IMR-90 (cell line): Measurements from ENCODE around the gene NFKBIA. TPM values are rescaled to one million over a fixed set of nuclear protein-coding genes. Genes with fewer than 3 reads are reported as not detected.

Experiments
- ATAC-seq: fragments of 200-7000 bp; cut with Tn5 transposase; 2 replicates; pipeline ENCODE4 v1.9.1; 2020; ENCODE audit warnings: low read depth, mild to moderate bottlenecking, moderate library complexity
- BruUV-seq: library from RNA; stranded (reverse); fragments of 400-500 nt; replicated peaks from 2 replicates; lab custom pipeline; 2021; lab: Mats Ljungman, UMichigan
- CTCF ChIA-PET: fragments of 300-600 bp; formaldehyde crosslinking; extraction: SDS; loops from one replicate; lab custom pipeline; 2021; ENCODE audit warnings: antibody characterized with exemption; lab: Yijun Ruan, JAX
- POLR2A ChIA-PET: fragments of 300-600 bp; sonication (Branson Sonifier 250); formaldehyde crosslinking; loops from one replicate; lab custom pipeline; 2022; ENCODE audit warnings: antibody characterized with exemption; ENCODE audit not compliant: unreplicated experiment; lab: Charles Lee
- DNase-seq: peaks from one replicate; pipeline ENCODE4 v3.0.0; 2013
- H2AFZ ChIP-seq: replicated peaks from 2 replicates; pipeline ENCODE3; 2013; ENCODE audit warnings: low read length, mild to moderate bottlenecking; ENCODE audit not compliant: poor library complexity
- H2AK5ac ChIP-seq: 2 replicates; pipeline ENCODE4 v1.6.1; 2013; ENCODE audit warnings: low read depth, low read length, inconsistent platforms
- H2AK9ac ChIP-seq: replicated peaks from 2 replicates; pipeline ENCODE3; 2013; ENCODE audit warnings: mild to moderate bottlenecking, low read depth, low read length, moderate library complexity; ENCODE audit not compliant: poor library complexity
- H2BK120ac ChIP-seq: 2 replicates; pipeline ENCODE4 v1.6.1; 2013; ENCODE audit warnings: low read depth, low read length, inconsistent platforms
- H2BK15ac ChIP-seq: 3 replicates; pipeline ENCODE4 v1.6.1; 2013; ENCODE audit warnings: low read depth, low read length, inconsistent platforms
- H2BK20ac ChIP-seq: 2 replicates; pipeline ENCODE4 v1.6.1; 2013; ENCODE audit warnings: low read depth, mild to moderate bottlenecking, inconsistent platforms, low read length, moderate library complexity
- H2BK5ac ChIP-seq: 2 replicates; pipeline ENCODE4 v1.6.1; 2013; ENCODE audit warnings: mild to moderate bottlenecking, low read depth, low read length, inconsistent platforms; ENCODE audit not compliant: poor library complexity, severe bottlenecking
- H3K14ac ChIP-seq: replicated peaks from 2 replicates; pipeline ENCODE4 v1.6.1; 2013; ENCODE audit warnings: low read depth, low read length, inconsistent platforms
- H3K18ac ChIP-seq: 2 replicates; pipeline ENCODE4 v1.6.1; 2013; ENCODE audit warnings: low read depth, low read length, control low read depth
- H3K23ac ChIP-seq: 2 replicates; pipeline ENCODE4 v1.6.1; 2013; ENCODE audit warnings: low read depth, low read length, inconsistent platforms
- H3K27ac ChIP-seq: 2 replicates; pipeline ENCODE4 v1.5.1; 2013; ENCODE audit warnings: mild to moderate bottlenecking, control low read depth, low read length; ENCODE audit not compliant: insufficient read depth
- H3K27me3 ChIP-seq: 2 replicates; pipeline ENCODE4 v1.6.1; 2013; ENCODE audit warnings: low read length; ENCODE audit not compliant: control insufficient read depth, insufficient read depth
- H3K36me3 ChIP-seq: 2 replicates; pipeline ENCODE4 v1.6.1; 2013; ENCODE audit warnings: low read length, mixed read lengths; ENCODE audit not compliant: control insufficient read depth, insufficient read depth
- H3K4ac ChIP-seq: 2 replicates; pipeline ENCODE4 v1.6.1; 2013; ENCODE audit warnings: low read depth, low read length, inconsistent platforms
- H3K4me1 ChIP-seq: 2 replicates; pipeline ENCODE4 v1.6.1; 2013; ENCODE audit warnings: low read length, mixed read lengths; ENCODE audit not compliant: control insufficient read depth, insufficient read depth
- H3K4me2 ChIP-seq: 2 replicates; pipeline ENCODE4 v1.6.1; 2013; ENCODE audit warnings: low read depth, mild to moderate bottlenecking, control low read depth, low read length, moderate library complexity
- H3K4me3 ChIP-seq: 2 replicates; pipeline ENCODE4 v1.5.1; 2013; ENCODE audit warnings: low read depth, mild to moderate bottlenecking, control low read depth, low read length, moderate library complexity; ENCODE audit not compliant: insufficient read depth
- H3K56ac ChIP-seq: 2 replicates; pipeline ENCODE4 v1.6.1; 2013; ENCODE audit warnings: low read length, inconsistent platforms; ENCODE audit not compliant: insufficient read depth; ENCODE audit errors: extremely low read depth
- H3K79me1 ChIP-seq, 2 experiments: 2 replicates each; pipeline ENCODE4 v1.6.1; 2013; ENCODE audit warnings: low read length in 2 of 2, inconsistent platforms in 1 of 2, low read depth in 1 of 2
- H3K9ac ChIP-seq: 2 replicates; pipeline ENCODE4 v1.6.1; 2013; ENCODE audit warnings: low read depth, low read length, control low read depth
- H3K9me1 ChIP-seq: 2 replicates; pipeline ENCODE4 v1.6.1; 2013; ENCODE audit warnings: low read length, inconsistent platforms; ENCODE audit not compliant: insufficient read depth
- H3K9me3 ChIP-seq: 2 replicates; pipeline ENCODE4 v1.6.1; 2013; ENCODE audit warnings: low read length; ENCODE audit not compliant: control insufficient read depth, insufficient read depth
- H4K20me1 ChIP-seq: 2 replicates; pipeline ENCODE4 v1.6.1; 2013; ENCODE audit warnings: low read length, inconsistent platforms; ENCODE audit not compliant: insufficient read depth
- H4K5ac ChIP-seq: 2 replicates; pipeline ENCODE4 v1.6.1; 2013; ENCODE audit warnings: mild to moderate bottlenecking, low read depth, low read length, control low read depth
- H4K8ac ChIP-seq, 2 experiments: 2 replicates each; pipeline ENCODE4 v1.6.1; 2013; ENCODE audit warnings: low read depth in 2 of 2, low read length in 2 of 2, control low read depth in 1 of 2, inconsistent platforms in 1 of 2
- H4K91ac ChIP-seq: 2 replicates; pipeline ENCODE4 v1.6.1; 2013; ENCODE audit warnings: low read depth, low read length, inconsistent platforms; ENCODE audit not compliant: insufficient read depth
- BHLHE40 ChIP-seq: fragments of 150-350 bp; IDR thresholded peaks from 2 replicates; pipeline ENCODE4 v1.6.1; 2016; ENCODE audit warnings: mild to moderate bottlenecking, low read depth, low read length
- CEBPB ChIP-seq: IDR thresholded peaks from 2 replicates; pipeline ENCODE4 v1.6.1; 2012; ENCODE audit warnings: low read depth, low read length, improper control_type of control experiment
- CHD1 ChIP-seq: IDR thresholded peaks from 2 replicates; pipeline ENCODE4 v1.6.1; 2012; ENCODE audit warnings: low read depth, low read length, improper control_type of control experiment
- NFE2L2 ChIP-seq: fragments of 150-350 bp; IDR thresholded peaks from 2 replicates; pipeline ENCODE4 v1.6.1; 2016; ENCODE audit warnings: low read depth, mild to moderate bottlenecking, low read length
- RCOR1 ChIP-seq: IDR thresholded peaks from 2 replicates; pipeline ENCODE4 v1.6.1; 2012; ENCODE audit warnings: mild to moderate bottlenecking, low read length, improper control_type of control experiment; ENCODE audit not compliant: insufficient replicate concordance
- RFX5 ChIP-seq: IDR thresholded peaks from 2 replicates; pipeline ENCODE4 v1.8.0; 2012; ENCODE audit warnings: low read depth, mild to moderate bottlenecking, low read length, moderate library complexity
- WGBS, 2 experiments: methylation state at CpG; one replicate each; pipeline versions ENCODE4 v1.1.5 to v1.1.7; 2013; ENCODE audit warnings: missing lambda C conversion rate in 2 of 2; ENCODE audit not compliant: insufficient read length in 1 of 2; ENCODE audit errors: extremely low coverage in 2 of 2; 5-methylcytosine and 5-hydroxymethylcytosine counted together
- dilution Hi-C: fragments of 300-500 bp; cut with HindIII; formaldehyde crosslinking; loops from one replicate; pipeline ENCODE4 v1.14.3; 2018; ENCODE audit warnings: low sequenced_read_pairs; ENCODE audit not compliant: unreplicated experiment
- in situ Hi-C: fragments of 300-500 bp; cut with MboI; formaldehyde crosslinking; loops from 3 replicates; pipeline ENCODE4 v1.14.3; 2019; ENCODE audit warnings: low sequenced_read_pairs, inconsistent platforms, mixed read lengths
- intact Hi-C: fragments of 100-400 bp; cut with micrococcal nuclease; formaldehyde crosslinking; loops from 2 replicates; pipeline ENCODE4 v1.10.0; 2022
- polyA plus RNA-seq, 3 experiments: library from polyadenylated mRNA; depleted of rRNA; stranded (reverse); fragments of >200 nt; gene quantifications; 2 replicates each; pipeline ENCODE4 v1.2.3, GENCODE V29; 2012; ENCODE audit warnings: low replicate concordance in 1 of 3
- total RNA-seq: library from RNA; depleted of rRNA; stranded (reverse); fragments of >200 nt; gene quantifications from 2 replicates; pipeline ENCODE4 v1.2.3, GENCODE V29; 2012
- TF ChIP-seq, protein P1 (sequence below): conservative IDR thresholded peaks from 2 replicates; pipeline ENCODE4 v1.5.1; 2012; ENCODE audit warnings: mild to moderate bottlenecking, low read depth, low read length, improper control_type of control experiment

The NFKBIA gene
- total and polyA plus RNA-seq, 2 of the 4 experiments (the other 2 are of a cell fraction), result 71.1 to 97.1 TPM

DNA sequence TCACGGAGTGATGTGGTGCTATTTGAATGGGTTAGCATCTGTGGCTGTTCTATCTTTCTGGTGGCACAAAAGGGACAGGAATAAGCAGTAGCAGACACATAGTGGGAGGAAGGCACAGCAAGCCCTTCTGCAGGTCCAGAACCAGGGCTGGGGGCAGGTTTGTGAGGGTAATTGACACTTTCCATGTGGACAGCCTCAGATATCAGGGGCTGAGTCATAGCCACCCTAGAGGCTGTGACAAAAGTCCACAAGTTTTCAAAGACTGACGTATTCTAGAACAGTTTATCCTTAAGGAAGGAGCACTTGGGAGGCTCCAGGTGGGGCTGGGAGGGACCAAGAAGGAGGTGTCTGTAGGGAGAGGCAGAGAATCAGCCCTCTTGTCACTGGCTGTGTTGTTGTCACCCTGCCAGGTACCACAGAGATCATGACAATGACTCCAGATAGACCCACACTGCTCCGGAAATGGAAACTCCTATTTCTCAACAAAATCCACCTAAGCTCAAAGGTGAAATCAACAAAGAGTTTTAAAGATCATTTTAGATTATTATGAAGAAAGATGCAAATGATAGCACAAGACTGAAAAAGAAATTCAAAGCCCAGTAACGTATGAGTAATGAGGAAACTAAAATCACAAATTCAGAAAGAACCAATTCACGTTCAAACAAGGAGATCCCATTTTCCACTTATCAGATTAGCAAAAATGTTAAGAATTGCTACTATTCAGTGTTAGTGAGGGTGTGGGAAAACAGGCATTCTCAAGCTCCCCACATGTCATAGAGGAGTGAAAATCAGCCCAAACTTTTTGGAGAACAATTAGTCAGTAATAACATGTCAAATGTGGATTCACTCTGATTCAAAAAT is 48.3 kb downstream of the NFKBIA start:
- ATAC-seq (peak; percentile 66), DNase-seq (peak; percentile 58)
- dilution Hi-C loops, result no loop called here
- no peaks in the 10 kb centered on the region for H3K36me3 ChIP-seq
- no peak overlapping the region for H3K9ac ChIP-seq
- TF ChIP-seq RCOR1 (no peak), BHLHE40 (no peak), RFX5 (no peak), CEBPB (no peak), CHD1 (no peak), NFE2L2 (no peak)
- TF ChIP-seq, protein P1, sequence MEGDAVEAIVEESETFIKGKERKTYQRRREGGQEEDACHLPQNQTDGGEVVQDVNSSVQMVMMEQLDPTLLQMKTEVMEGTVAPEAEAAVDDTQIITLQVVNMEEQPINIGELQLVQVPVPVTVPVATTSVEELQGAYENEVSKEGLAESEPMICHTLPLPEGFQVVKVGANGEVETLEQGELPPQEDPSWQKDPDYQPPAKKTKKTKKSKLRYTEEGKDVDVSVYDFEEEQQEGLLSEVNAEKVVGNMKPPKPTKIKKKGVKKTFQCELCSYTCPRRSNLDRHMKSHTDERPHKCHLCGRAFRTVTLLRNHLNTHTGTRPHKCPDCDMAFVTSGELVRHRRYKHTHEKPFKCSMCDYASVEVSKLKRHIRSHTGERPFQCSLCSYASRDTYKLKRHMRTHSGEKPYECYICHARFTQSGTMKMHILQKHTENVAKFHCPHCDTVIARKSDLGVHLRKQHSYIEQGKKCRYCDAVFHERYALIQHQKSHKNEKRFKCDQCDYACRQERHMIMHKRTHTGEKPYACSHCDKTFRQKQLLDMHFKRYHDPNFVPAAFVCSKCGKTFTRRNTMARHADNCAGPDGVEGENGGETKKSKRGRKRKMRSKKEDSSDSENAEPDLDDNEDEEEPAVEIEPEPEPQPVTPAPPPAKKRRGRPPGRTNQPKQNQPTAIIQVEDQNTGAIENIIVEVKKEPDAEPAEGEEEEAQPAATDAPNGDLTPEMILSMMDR, result no peak
- H2BK15ac ChIP-seq, result no peak overlapping the region
- H3K27me3 ChIP-seq, result no peaks in the 10 kb centered on the region; the same call in 1 of the 2 replicates
- H3K4me3 ChIP-seq, result no peak overlapping the region
- 0 out of 2 replicates have a peak, but pooled peaks cover 3% of the 10 kb centered on the region for H3K9me1 ChIP-seq
- no peak overlapping the region for H4K8ac ChIP-seq
- H3K4ac ChIP-seq, result no peak overlapping the region; the same call in 1 of the 2 replicates
- in situ Hi-C loops, result no loop called here
- H4K5ac ChIP-seq, result no peak overlapping the region
- no CpG with 5 or more reads among the region's 5 CpGs for WGBS, 2 experiments
- no peak overlapping the region for H3K23ac ChIP-seq
- BruUV-seq, result no TSS peak
- ChIA-PET POLR2A (no interaction called here), CTCF (interaction anchor here (0.6 kb wide), 1 partner anchor 8 kb away, joined by 3 read pairs; no protein-coding TSS in a partner anchor)
- H3K18ac ChIP-seq, result no peak overlapping the region
- H3K79me1 ChIP-seq, result no peaks in the 10 kb centered on the region
- H2AK5ac ChIP-seq, result no peak overlapping the region; the same call in 1 of the 2 replicates
- H2AFZ ChIP-seq, result no peak overlapping the region
- no peaks in the 10 kb centered on the region for H4K20me1 ChIP-seq
- no peak overlapping the region for H3K27ac ChIP-seq
- no peak overlapping the region for H3K56ac ChIP-seq
- H3K4me2 ChIP-seq, result peak overlapping the region; percentile 46; the same call in 1 of the 2 replicates
- no peak overlapping the region for H2AK9ac ChIP-seq
- H4K91ac ChIP-seq, result no peak overlapping the region
- H2BK20ac ChIP-seq, result no peak overlapping the region
- H2BK120ac ChIP-seq, result peak overlapping the region; percentile 30; the same call in 1 of the 2 replicates
- peaks cover 9% of the 10 kb centered on the region for H3K4me1 ChIP-seq
- H2BK5ac ChIP-seq, result no peak overlapping the region
- no peak overlapping the region for H3K14ac ChIP-seq
- no peaks in the 10 kb centered on the region for H3K9me3 ChIP-seq
- intact Hi-C loops, result no loop called here
